Uterus (tissue), 4 donors: Measurements from ENCODE around the gene EEFSEC. TPM values are rescaled to one million over a fixed set of nuclear protein-coding genes. Genes with fewer than 3 reads are reported as not detected.

ENCODE experiments used
- DNase-seq, 2 donors: peaks; one replicate each; pipeline ENCODE4 v3.0.0-alpha.2; 2019 to 2020
- H3K27ac ChIP-seq, 2 donors: fragments of 200-600 bp; sonication (generic); 1 replicate in 1 of 2; 2 replicates in 1 of 2; pipeline ENCODE4 v1.5.1; 2016 to 2018
- H3K27me3 ChIP-seq, 2 donors: fragments of 200-600 bp; sonication (generic); one replicate each; pipeline ENCODE4 v1.5.1; 2018 to 2019; ENCODE audit warnings: control low read depth in 1 of 2
- H3K36me3 ChIP-seq, 2 donors: fragments of 200-600 bp; sonication (generic); one replicate each; pipeline ENCODE4 v1.5.1; 2019; ENCODE audit warnings: control low read depth in 1 of 2
- H3K4me1 ChIP-seq, 2 donors: fragments of 200-600 bp; sonication (generic); one replicate each; pipeline ENCODE4 v1.5.1; 2018 to 2019; ENCODE audit warnings: control low read depth in 1 of 2
- H3K4me3 ChIP-seq, 2 donors: fragments of 200-600 bp; sonication (generic); 1 replicate in 1 of 2; 2 replicates in 1 of 2; pipeline ENCODE4 v1.5.1; 2018 to 2019; ENCODE audit warnings: mild to moderate bottlenecking in 1 of 2
- H3K9me3 ChIP-seq, 2 donors: fragments of 200-600 bp; sonication (generic); one replicate each; pipeline ENCODE4 v1.5.1; 2019; ENCODE audit warnings: control low read depth in 1 of 2
- POLR2A ChIP-seq, 2 donors: fragments of 450-650 bp; IDR thresholded peaks; one replicate each; pipeline ENCODE4 v1.6.1; 2016; ENCODE audit warnings: antibody characterized with exemption in 2 of 2, mild to moderate bottlenecking in 1 of 2, moderate library complexity in 1 of 2
- intact Hi-C: fragments of 100-400 bp; cut with DNase I; formaldehyde crosslinking; loops from one replicate; pipeline ENCODE4 v1.15.1; 2023; ENCODE audit warnings: low total_unique reads
- total RNA-seq, 4 donors: library from RNA; depleted of rRNA in 3 of 4; stranded (reverse); fragments of >200 nt in 3 of 4; gene quantifications; one replicate each; pipeline versions ENCODE4 v1.1.0 to v1.2.4, GENCODE V29; 2014 to 2023
- TF ChIP-seq, protein P1 (sequence below), 4 experiments: fragments of 200-600 bp in 2 of 4; fragments of 450-650 bp in 2 of 4; sonication (generic) in 2 of 4; IDR thresholded peaks; one replicate each; pipeline ENCODE4 v1.5.1; 2016 to 2019; ENCODE audit warnings: antibody characterized with exemption in 4 of 4, mild to moderate bottlenecking in 2 of 4, moderate library complexity in 1 of 4
- donor health status: DM: yes; HTN: yes; CAD: no.

The EEFSEC gene
- total RNA-seq, 4 donors from 2014 or later = 2.9 to 20.0 (median 12.5) TPM

DNA sequence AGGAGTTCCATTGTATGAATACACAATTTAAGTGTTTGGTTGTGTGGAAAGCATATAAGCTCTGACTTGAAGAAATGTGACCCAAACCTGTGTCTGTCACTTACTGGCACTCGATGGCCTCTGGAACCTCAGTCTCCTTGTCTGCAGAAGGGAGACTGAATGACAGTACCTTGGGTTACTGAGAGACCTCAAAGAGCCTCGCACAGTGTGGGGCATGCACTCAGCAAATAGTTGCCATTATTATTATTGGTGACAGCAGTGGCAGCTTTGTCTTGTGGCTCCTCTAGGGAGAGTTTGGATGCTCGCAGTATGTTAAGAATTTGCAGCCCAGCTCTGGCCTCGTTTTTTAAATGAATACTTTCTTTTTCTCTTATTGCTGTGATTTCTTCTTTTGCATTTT is 43.4 kb downstream of the EEFSEC start:
- intact Hi-C loops = no loop called here
- TF ChIP-seq, protein P1, sequence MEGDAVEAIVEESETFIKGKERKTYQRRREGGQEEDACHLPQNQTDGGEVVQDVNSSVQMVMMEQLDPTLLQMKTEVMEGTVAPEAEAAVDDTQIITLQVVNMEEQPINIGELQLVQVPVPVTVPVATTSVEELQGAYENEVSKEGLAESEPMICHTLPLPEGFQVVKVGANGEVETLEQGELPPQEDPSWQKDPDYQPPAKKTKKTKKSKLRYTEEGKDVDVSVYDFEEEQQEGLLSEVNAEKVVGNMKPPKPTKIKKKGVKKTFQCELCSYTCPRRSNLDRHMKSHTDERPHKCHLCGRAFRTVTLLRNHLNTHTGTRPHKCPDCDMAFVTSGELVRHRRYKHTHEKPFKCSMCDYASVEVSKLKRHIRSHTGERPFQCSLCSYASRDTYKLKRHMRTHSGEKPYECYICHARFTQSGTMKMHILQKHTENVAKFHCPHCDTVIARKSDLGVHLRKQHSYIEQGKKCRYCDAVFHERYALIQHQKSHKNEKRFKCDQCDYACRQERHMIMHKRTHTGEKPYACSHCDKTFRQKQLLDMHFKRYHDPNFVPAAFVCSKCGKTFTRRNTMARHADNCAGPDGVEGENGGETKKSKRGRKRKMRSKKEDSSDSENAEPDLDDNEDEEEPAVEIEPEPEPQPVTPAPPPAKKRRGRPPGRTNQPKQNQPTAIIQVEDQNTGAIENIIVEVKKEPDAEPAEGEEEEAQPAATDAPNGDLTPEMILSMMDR (IDR thresholded peaks at IDR 0.05) = no peak

DNA sequence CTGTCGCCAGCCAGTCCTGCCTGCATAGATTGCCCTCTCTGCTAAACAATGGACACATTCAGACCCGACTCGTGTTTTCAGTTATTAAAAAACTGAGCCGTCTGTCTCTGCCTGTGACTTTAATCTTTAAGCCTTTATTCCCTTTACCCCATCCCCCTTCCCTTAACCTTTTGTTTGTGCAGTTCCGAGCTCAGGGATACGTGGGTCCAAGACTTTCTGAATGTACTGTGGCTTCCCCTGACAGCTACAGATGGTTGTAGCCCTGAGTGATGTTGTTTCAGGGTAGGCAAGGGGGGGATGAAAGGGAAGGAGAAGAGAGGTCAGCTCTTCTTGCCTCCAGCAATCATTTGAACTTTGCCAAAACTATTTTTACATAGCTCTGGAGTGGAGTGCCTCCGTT is 44.6 kb downstream of the EEFSEC start:
- intact Hi-C loops = no loop called here
- Histone ChIP-seq H3K9me3 (no peaks in the 10 kb centered on the region), H3K27me3 (no peaks in the 10 kb centered on the region), H3K4me1 (peaks cover 0 to 7% of the 10 kb centered on the region in 2 donors), H3K36me3 (no peaks in the 10 kb centered on the region), H3K27ac (no peak overlapping the region), H3K4me3 (no peak overlapping the region)
- TF ChIP-seq POLR2A (IDR thresholded peaks at IDR 0.05) = no peak
- TF ChIP-seq, protein P1 (IDR thresholded peaks at IDR 0.05) = no peak
- no peak for DNase-seq

More for the DNA sequence above, 43.4 kb downstream of the EEFSEC start:
- Histone ChIP-seq H3K36me3 (no peaks in the 10 kb centered on the region), H3K4me3 (no peak overlapping the region), H3K27ac (no peak overlapping the region), H3K27me3 (no peaks in the 10 kb centered on the region), H3K9me3 (no peaks in the 10 kb centered on the region), H3K4me1 (peaks cover 0 to 7% of the 10 kb centered on the region in 2 donors)
- no peak for DNase-seq

DNA sequence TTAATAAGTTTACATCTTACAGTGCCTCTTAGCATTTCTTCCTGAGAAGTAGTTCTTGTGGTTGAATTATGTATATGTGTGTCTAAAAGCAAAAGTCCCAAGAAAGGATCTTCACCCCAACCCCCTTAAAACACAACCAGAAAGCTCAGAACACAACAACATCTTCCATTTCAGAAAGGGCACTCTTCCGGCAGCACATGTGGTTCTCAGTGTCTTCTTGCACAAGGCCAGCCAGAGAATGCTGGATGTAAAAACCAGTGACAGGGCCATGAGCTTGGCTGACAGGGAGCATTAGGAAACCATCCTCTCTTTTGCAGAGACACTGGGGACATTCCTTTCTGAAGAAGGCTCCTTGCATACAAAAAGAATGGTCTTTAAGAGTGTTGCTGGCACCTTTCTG is 45.0 kb downstream of the EEFSEC start:
- Histone ChIP-seq H3K27me3 (no peaks in the 10 kb centered on the region), H3K4me1 (peaks cover 0 to 7% of the 10 kb centered on the region in 2 donors), H3K4me3 (no peak overlapping the region), H3K27ac (no peak overlapping the region), H3K36me3 (no peaks in the 10 kb centered on the region), H3K9me3 (no peaks in the 10 kb centered on the region)
- TF ChIP-seq, protein P1 (IDR thresholded peaks at IDR 0.05) = no peak
- TF ChIP-seq POLR2A (IDR thresholded peaks at IDR 0.05) = no peak
- intact Hi-C loops = no loop called here
- no peak for DNase-seq

DNA sequence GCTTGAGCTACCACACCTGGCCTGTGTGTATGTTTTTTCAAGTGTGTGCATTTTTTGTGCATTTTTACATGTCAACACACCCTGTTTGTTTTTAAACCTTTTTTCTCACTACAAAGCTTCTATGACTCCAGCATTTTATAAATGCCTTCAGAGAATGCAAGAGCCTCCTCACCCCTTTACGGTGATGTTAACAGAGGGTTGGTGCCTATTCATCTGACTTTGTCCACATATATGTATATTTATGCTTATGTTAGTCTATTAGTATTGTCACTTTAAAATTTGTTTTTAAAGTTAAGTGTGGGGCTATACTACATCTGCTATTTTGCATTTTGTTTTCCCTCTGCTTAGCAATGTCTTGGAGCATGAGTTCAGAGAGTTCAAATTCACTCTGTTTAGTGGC is 45.8 kb downstream of the EEFSEC start:
- Histone ChIP-seq H3K9me3 (no peaks in the 10 kb centered on the region), H3K4me1 (peaks cover 0 to 1% of the 10 kb centered on the region in 2 donors), H3K36me3 (no peaks in the 10 kb centered on the region), H3K27ac (no peak overlapping the region), H3K4me3 (no peak overlapping the region), H3K27me3 (no peaks in the 10 kb centered on the region)
- no peak for DNase-seq
- no peak for TF ChIP-seq POLR2A (IDR thresholded peaks at IDR 0.05)
- TF ChIP-seq, protein P1 (IDR thresholded peaks at IDR 0.05) = no peak
- intact Hi-C loops = no loop called here

DNA sequence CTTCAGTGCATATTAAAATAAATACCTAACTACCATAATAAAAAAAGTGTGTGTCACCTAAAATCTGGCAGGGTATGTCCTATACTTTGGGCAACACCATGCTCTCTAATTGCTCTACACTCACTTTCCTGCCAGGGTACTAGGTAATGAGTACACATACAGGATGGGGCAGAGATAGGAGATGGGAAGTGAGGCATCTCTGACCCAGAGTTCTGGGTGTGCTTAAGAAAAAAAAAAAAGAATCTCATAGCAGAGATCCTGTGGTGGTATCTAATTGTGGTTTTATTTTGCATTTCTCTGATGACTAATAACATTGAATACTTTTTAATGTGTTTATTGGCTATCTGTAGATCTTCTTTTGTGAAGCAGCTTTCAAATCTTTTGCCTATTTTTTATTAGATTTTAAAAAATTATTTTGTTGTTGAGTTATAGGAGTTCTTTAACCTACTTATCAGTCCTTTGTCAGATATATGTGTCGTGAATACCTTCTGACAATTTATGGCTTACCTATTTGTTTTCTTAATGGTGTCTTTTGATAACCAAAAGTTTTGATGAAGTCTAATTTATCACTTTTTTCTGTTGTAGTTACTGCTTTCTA is 48.0 kb downstream of the EEFSEC start:
- intact Hi-C loops = no loop called here
- TF ChIP-seq POLR2A (IDR thresholded peaks at IDR 0.05) = no peak
- TF ChIP-seq, protein P1 (IDR thresholded peaks at IDR 0.05) = no peak
- Histone ChIP-seq H3K4me3 (no peak overlapping the region), H3K4me1 (peaks cover 0 to 4% of the 10 kb centered on the region in 2 donors), H3K27ac (no peak overlapping the region), H3K27me3 (no peaks in the 10 kb centered on the region), H3K9me3 (no peaks in the 10 kb centered on the region), H3K36me3 (no peaks in the 10 kb centered on the region)
- no peak for DNase-seq
